Karpas-422 (cell line): ENCODE data around the gene PARK7. TPM values are rescaled to one million over a fixed set of nuclear protein-coding genes. Genes with fewer than 3 reads are reported as not detected.

Source experiments
- DNase-seq: peaks from one replicate; pipeline ENCODE4 v3.0.0-alpha.2; 2015
- H2AFZ ChIP-seq: fragments of 200-600 bp; sonication (generic); 2 replicates; pipeline ENCODE4 v1.6.1; 2014; ENCODE audit warnings: antibody characterized with exemption, low read length, mixed read lengths
- H3K27ac ChIP-seq: fragments of 200-600 bp; sonication (generic); 2 replicates; pipeline ENCODE4 v1.5.1; 2014; ENCODE audit warnings: mild to moderate bottlenecking, low read length, moderate library complexity
- H3K27me3 ChIP-seq: fragments of 200-600 bp; sonication (generic); 2 replicates; pipeline ENCODE4 v1.6.1; 2014; ENCODE audit warnings: low read length, mixed read lengths
- H3K36me3 ChIP-seq: fragments of 200-600 bp; sonication (generic); 2 replicates; pipeline ENCODE4 v1.6.1; 2014; ENCODE audit warnings: low read length, mixed read lengths; ENCODE audit not compliant: insufficient read depth
- H3K4me1 ChIP-seq: fragments of 200-600 bp; sonication (generic); 2 replicates; pipeline ENCODE4 v1.6.1; 2014; ENCODE audit warnings: mild to moderate bottlenecking, low read length, mixed read lengths
- H3K4me2 ChIP-seq: fragments of 200-600 bp; sonication (generic); 2 replicates; pipeline ENCODE4 v1.6.1; 2014; ENCODE audit warnings: low read length, low read depth, mild to moderate bottlenecking; ENCODE audit not compliant: poor library complexity, severe bottlenecking
- H3K4me3 ChIP-seq: fragments of 200-600 bp; sonication (generic); 2 replicates; pipeline ENCODE4 v1.5.1; 2014; ENCODE audit warnings: mild to moderate bottlenecking, antibody characterized with exemption, low read length, mixed read lengths
- H3K79me2 ChIP-seq: fragments of 200-600 bp; sonication (generic); 2 replicates; pipeline ENCODE4 v1.6.1; 2014; ENCODE audit warnings: mild to moderate bottlenecking, low read length, mixed read lengths
- H3K9ac ChIP-seq: fragments of 200-600 bp; sonication (generic); 2 replicates; pipeline ENCODE4 v1.6.0; 2014; ENCODE audit warnings: low read length
- H3K9me2 ChIP-seq: fragments of 200-600 bp; sonication (generic), shearing (Covaris generic); replicated peaks from 2 replicates; pipeline ENCODE4 v1.6.0; 2014; ENCODE audit warnings: mild to moderate bottlenecking, low read length, moderate library complexity; ENCODE audit not compliant: insufficient read depth
- H3K9me3 ChIP-seq: fragments of 300-700, 200-600 bp; sonication (generic); 2 replicates; pipeline ENCODE4 v1.6.1; 2014; ENCODE audit warnings: low read length, mixed read lengths
- H4K20me1 ChIP-seq: fragments of 200-600 bp; sonication (generic); 2 replicates; pipeline ENCODE4 v1.6.1; 2014; ENCODE audit warnings: mild to moderate bottlenecking, antibody characterized with exemption, low read length, low read depth; ENCODE audit not compliant: insufficient read depth
- small RNA-seq: library from RNA; depleted of rRNA; stranded (forward); fragments of <200 nt; gene quantifications from one replicate; pipeline ENCODE3, GENCODE V24; 2014
- total RNA-seq: library from RNA; depleted of rRNA; stranded (reverse); fragments of >200 nt; shearing (Covaris generic); gene quantifications from 2 replicates; pipeline ENCODE4 v1.2.3, GENCODE V29; 2014; ENCODE audit warnings: low replicate concordance; rRNA removed

PARK7 gene
- total RNA-seq, 1 experiment from 2014 or later = 146 TPM

DNA sequence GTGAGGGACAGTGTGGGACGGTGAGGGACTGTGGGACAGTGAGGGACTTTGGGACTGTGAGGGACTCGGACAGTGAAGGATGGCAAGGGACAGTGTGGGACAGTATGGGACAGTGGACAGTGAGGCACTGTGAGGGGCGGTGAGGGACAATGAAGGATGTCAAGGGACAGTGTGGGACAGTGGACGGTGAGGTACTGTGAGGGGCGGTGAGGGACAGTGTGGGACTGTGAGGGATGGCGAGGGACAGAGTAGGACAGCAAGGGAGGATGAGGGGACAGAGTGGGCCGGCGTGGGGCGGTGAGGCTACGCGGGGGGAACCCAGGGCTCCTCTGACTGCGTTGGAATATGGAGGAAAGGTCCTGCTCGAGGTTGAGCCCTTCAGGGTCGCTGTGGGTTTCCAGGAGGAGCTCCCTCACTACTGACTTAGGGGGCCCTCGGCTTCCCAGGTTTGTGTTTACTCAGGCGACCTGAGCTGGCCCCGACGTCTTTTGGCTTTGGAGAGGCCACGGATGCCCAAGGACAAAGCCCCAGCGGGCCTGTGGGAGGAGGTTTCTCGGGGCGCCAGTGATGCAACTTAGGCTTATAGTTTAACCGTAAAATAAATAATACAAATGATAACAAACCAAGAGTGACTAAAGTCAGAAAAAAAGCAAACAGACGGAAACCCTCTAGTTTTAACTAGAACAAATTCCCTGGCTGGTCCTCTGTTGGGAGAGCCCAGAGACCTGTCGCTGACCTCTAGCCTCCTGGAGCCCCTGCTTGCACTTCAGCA, 65.7 kb downstream of the PARK7 start:
- no peaks in the 10 kb centered on the region for H3K27me3 ChIP-seq
- H3K36me3 ChIP-seq = no peaks in the 10 kb centered on the region
- no peak overlapping the region for H3K27ac ChIP-seq
- H2AFZ ChIP-seq = no peak overlapping the region
- H3K4me3 ChIP-seq = no peak overlapping the region
- no peaks in the 10 kb centered on the region for H3K79me2 ChIP-seq
- no peaks in the 10 kb centered on the region for H3K9me3 ChIP-seq
- no peak overlapping the region for H3K4me2 ChIP-seq
- no peaks in the 10 kb centered on the region for H3K4me1 ChIP-seq
- no peaks in the 10 kb centered on the region for H4K20me1 ChIP-seq
- no peaks in the 10 kb centered on the region for H3K9me2 ChIP-seq
- no peak overlapping the region for H3K9ac ChIP-seq
- DNase-seq = no peak

GRCh38 chr1:8027748-8028570, 66.4 kb downstream of the PARK7 start:
- H3K9ac ChIP-seq = no peak overlapping the region
- no peaks in the 10 kb centered on the region for H3K4me1 ChIP-seq
- H3K4me2 ChIP-seq = no peak overlapping the region
- no peaks in the 10 kb centered on the region for H3K9me3 ChIP-seq
- H3K9me2 ChIP-seq = no peaks in the 10 kb centered on the region
- H2AFZ ChIP-seq = no peak overlapping the region
- H3K27ac ChIP-seq = no peak overlapping the region
- H3K79me2 ChIP-seq = no peaks in the 10 kb centered on the region
- no peak overlapping the region for H3K4me3 ChIP-seq
- H3K27me3 ChIP-seq = no peaks in the 10 kb centered on the region
- no peak for DNase-seq
- H4K20me1 ChIP-seq = no peaks in the 10 kb centered on the region
- no peaks in the 10 kb centered on the region for H3K36me3 ChIP-seq

GRCh38 chr1:8028571-8028910, 67.0 kb downstream of the PARK7 start:
- no peak for DNase-seq
- Histone ChIP-seq H3K9ac (no peak overlapping the region), H3K36me3 (no peaks in the 10 kb centered on the region), H3K9me2 (no peaks in the 10 kb centered on the region), H4K20me1 (no peaks in the 10 kb centered on the region), H3K4me3 (no peak overlapping the region), H3K79me2 (no peaks in the 10 kb centered on the region), H3K27me3 (no peaks in the 10 kb centered on the region), H2AFZ (no peak overlapping the region), H3K4me2 (no peak overlapping the region), H3K9me3 (no peaks in the 10 kb centered on the region), H3K4me1 (no peaks in the 10 kb centered on the region), H3K27ac (no peak overlapping the region)

- Histone ChIP-seq H3K9me2 (no peaks in the 10 kb centered on the region), H3K4me2 (no peak overlapping the region), H3K36me3 (no peaks in the 10 kb centered on the region), H4K20me1 (no peaks in the 10 kb centered on the region), H3K9ac (no peak overlapping the region), H2AFZ (no peak overlapping the region), H3K4me3 (no peak overlapping the region), H3K79me2 (no peaks in the 10 kb centered on the region), H3K4me1 (no peaks in the 10 kb centered on the region), H3K27ac (no peak overlapping the region), H3K9me3 (no peaks in the 10 kb centered on the region), H3K27me3 (no peaks in the 10 kb centered on the region)
- peak; percentile 69 for DNase-seq
Measured at GRCh38 chr1:8031176-8031785, 69.8 kb downstream of the PARK7 start.

DNA sequence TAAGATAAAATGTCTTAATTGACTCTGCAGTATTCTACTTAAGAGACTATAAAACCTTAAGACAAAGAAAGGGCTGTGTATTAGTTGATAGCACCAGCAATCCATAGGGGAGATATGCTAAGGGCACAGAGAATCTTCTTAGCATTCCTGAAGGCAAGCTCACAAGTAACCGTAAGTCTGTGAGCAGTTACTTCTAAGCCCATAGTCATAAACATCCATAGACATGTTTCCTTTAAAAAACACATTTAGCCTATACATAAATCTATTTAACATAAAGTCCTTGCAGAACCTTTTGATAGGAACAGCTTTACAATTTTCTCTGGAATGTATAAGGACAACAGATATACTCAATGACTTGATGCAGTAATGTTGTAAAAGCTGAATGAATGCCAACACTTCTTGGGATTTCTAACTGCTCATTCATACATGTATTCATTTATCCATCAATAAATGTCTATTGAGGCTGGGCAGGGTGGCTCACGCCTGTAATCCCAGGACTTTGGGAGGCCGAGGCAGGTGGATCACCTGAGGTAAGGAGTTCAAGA, 70.9 kb downstream of the PARK7 start:
- Histone ChIP-seq H3K9ac (no peak overlapping the region), H3K79me2 (no peaks in the 10 kb centered on the region), H4K20me1 (no peaks in the 10 kb centered on the region), H3K4me1 (no peaks in the 10 kb centered on the region), H2AFZ (no peak overlapping the region), H3K36me3 (no peaks in the 10 kb centered on the region), H3K9me3 (no peaks in the 10 kb centered on the region), H3K4me3 (no peak overlapping the region), H3K27me3 (no peaks in the 10 kb centered on the region), H3K4me2 (no peak overlapping the region), H3K9me2 (no peaks in the 10 kb centered on the region), H3K27ac (no peak overlapping the region)
- DNase-seq = no peak

DNA sequence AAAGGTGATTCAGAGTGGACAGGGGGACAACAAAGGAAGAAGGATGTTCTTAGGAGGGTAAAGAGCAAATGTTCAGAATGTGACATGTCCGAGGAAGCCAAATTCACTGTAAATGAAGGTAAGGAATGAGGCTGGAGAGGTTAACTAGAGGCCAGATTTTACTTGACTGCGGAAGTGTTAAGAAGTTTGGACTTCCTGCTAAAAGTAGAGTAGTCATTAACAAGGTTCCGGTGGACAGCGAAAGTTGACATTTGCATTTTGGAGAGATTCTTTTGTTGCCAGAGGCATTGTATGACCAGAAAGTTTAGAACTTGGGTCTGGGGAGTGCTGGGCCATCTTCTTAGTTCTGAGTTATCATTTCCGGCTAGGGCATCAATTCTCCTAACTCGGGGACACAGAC, 71.8 kb downstream of the PARK7 start:
- Histone ChIP-seq H3K4me1 (no peaks in the 10 kb centered on the region), H3K9me3 (no peaks in the 10 kb centered on the region), H3K9me2 (no peaks in the 10 kb centered on the region), H4K20me1 (no peaks in the 10 kb centered on the region), H3K4me3 (no peak overlapping the region), H3K27ac (no peak overlapping the region), H3K36me3 (no peaks in the 10 kb centered on the region), H3K27me3 (no peaks in the 10 kb centered on the region), H2AFZ (no peak overlapping the region), H3K79me2 (no peaks in the 10 kb centered on the region), H3K4me2 (no peak overlapping the region), H3K9ac (no peak overlapping the region)
- no peak for DNase-seq

Small RNAs within 50 kb of the gene (small RNA-seq; reads per million reads assigned to genes)
- not detected for gene RF00019

Other genes with a start within 250 kb of the PARK7 start
- gene VAMP3, start 190.4 kb upstream of the PARK7 start, total RNA-seq = 11.6 and 14.9 TPM in 2 replicates
- gene PER3, start 177.4 kb upstream of the PARK7 start, total RNA-seq = 0.51 and 3.5 TPM in 2 replicates
- not detected in 2 replicates for gene UTS2, start 108.6 kb upstream of the PARK7 start, total RNA-seq
- gene TNFRSF9, start 20.9 kb upstream of the PARK7 start, total RNA-seq = not detected in 2 replicates
- not detected in 2 replicates for gene ERRFI1, start 64.6 kb downstream of the PARK7 start, total RNA-seq